Activated CD4-positive, alpha-beta memory T cell treated with anti-CD3 and anti-CD28 coated beads for 36 hours (primary cell): ENCODE data around the gene CRISP1. TPM values are rescaled to one million over a fixed set of nuclear protein-coding genes. Genes with fewer than 3 reads are reported as not detected.
"Not testable (repeated sequence)": the region's sequence is repeated elsewhere in the genome, so short reads cannot be mapped to it uniquely, and the experiment has no call there.

ENCODE experiments used
- CTCF ChIA-PET: fragments of 350-600 bp; sonication (Branson Sonifier 250); formaldehyde crosslinking; loops from one replicate; lab custom pipeline; 2021; ENCODE audit warnings: antibody characterized with exemption, inconsistent platforms; lab: Charles Lee
- POLR2A ChIA-PET: fragments of 350-600 bp; sonication (Branson Sonifier 250); formaldehyde crosslinking; loops from one replicate; lab custom pipeline; 2021; ENCODE audit warnings: antibody characterized with exemption; lab: Charles Lee
- DNase-seq: peaks from one replicate; pipeline ENCODE4 v3.0.0-alpha.2; 2020
- H3K27ac Mint-ChIP-seq: one replicate; pipeline ENCODE4 v1.8.0; 2021; ENCODE audit warnings: mixed read lengths
- H3K27me3 Mint-ChIP-seq: one replicate; pipeline ENCODE4 v1.8.0; 2021; ENCODE audit warnings: mixed read lengths
- H3K36me3 Mint-ChIP-seq: one replicate; pipeline ENCODE4 v1.8.0; 2021; ENCODE audit warnings: mixed read lengths
- H3K4me1 Mint-ChIP-seq: one replicate; pipeline ENCODE4 v1.8.0; 2021; ENCODE audit warnings: low read depth, mixed read lengths
- H3K4me3 Mint-ChIP-seq: one replicate; pipeline ENCODE4 v1.8.0; 2021; ENCODE audit warnings: mild to moderate bottlenecking, mixed read lengths
- H3K9me3 Mint-ChIP-seq: one replicate; pipeline ENCODE4 v1.8.0; 2021; ENCODE audit warnings: mixed read lengths
- intact Hi-C: fragments of 100-400 bp; cut with micrococcal nuclease; formaldehyde crosslinking; loops from one replicate; pipeline ENCODE4 v1.15.1; 2023
- total RNA-seq, 2 experiments: library from RNA; stranded (reverse); gene quantifications; one replicate each; pipeline ENCODE4 v1.2.3, GENCODE V29; 2021

The CRISP1 gene
- total RNA-seq, 2 experiments from 2014 or later = not detected

DNA sequence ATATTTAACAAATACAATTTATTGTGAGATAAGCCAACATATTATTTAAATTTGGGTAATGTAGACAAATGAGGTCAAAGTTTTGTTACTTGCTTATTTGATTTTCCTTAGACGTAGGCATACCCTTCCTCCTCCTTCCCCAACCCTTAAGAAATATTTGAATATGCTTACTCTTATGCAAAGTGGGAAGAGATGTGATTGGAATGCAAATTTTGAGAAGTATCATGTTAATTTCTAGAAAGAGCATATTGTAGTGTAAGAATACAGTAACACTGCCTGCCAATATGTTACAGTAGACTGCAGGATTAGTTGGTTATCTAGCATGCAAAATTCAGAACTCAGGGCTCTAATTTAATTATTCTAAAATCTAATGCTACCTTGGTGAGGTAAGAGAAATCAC, 32.9 kb downstream of the CRISP1 start:
- no peaks in the 10 kb centered on the region for H3K27me3 Mint-ChIP-seq
- ChIA-PET POLR2A (no interaction called here), CTCF (no interaction called here)
- H3K4me3 Mint-ChIP-seq = no peak overlapping the region
- H3K4me1 Mint-ChIP-seq = no peaks in the 10 kb centered on the region
- intact Hi-C loops = no loop called here
- H3K36me3 Mint-ChIP-seq = no peaks in the 10 kb centered on the region
- no peak overlapping the region for H3K27ac Mint-ChIP-seq
- DNase-seq = no peak
- H3K9me3 Mint-ChIP-seq = no peaks in the 10 kb centered on the region

DNA sequence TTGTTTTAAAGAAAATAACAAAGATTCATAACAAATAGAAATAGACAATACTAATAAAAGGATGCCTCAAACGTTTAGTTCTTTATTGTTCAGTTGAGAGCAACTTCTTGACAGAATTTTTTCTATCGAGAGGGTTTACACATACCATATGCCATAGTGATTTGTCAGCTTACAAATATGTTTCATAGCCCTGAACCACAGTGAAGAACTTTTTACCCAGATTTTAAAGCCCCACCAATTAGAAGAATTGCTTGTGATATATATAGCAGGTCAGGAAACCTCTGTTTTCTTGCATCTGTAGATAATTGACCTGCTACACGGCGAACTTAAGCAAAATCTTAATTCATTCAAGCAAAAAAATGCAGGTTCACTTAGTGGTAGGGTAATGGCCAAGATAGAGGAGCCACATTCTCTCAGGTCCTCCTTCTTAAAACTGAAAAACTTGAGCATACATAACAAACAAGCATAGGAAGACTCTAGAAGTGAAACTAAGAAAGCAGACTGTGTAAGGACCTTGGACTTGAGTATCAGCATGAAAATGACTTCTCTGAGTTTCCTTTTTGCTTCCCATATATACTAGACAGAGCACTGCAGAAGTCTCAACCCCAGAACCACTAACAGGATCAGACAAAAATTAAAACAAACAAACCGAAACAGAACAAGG, 39.5 kb downstream of the CRISP1 start:
- intact Hi-C loops = no loop called here
- H3K4me3 Mint-ChIP-seq = no peak overlapping the region

DNA sequence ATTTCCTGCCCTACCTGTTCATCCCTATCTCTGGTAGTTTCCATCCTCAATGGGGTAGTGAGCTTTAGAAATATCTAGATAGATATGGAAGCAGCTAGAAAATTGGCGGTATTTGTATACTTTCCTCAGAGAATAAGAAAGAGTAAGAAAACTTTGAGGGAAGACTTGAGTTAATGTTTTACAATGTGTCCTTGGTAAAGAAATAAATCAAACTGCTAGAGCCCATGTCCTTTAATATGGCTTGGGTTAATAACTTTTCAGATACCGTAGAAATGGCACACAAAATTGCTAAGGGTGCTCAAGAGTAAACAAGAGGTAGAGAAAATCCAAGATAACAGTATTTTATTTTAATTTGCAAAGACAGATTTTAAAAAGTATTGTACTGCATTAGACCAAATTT, 51.2 kb downstream of the CRISP1 start:
- POLR2A ChIA-PET = no interaction called here
- H3K27me3 Mint-ChIP-seq = no peaks in the 10 kb centered on the region
- H3K27ac Mint-ChIP-seq = no peak overlapping the region
- no peak for DNase-seq
- H3K4me1 Mint-ChIP-seq = no peaks in the 10 kb centered on the region
- H3K36me3 Mint-ChIP-seq = no peaks in the 10 kb centered on the region
- H3K4me3 Mint-ChIP-seq = no peak overlapping the region
- H3K9me3 Mint-ChIP-seq = no peaks in the 10 kb centered on the region
- CTCF ChIA-PET = no interaction called here
- intact Hi-C loops = no loop called here

More for the DNA sequence above, 39.5 kb downstream of the CRISP1 start:
- CTCF ChIA-PET = no interaction called here
- no peaks in the 10 kb centered on the region for H3K36me3 Mint-ChIP-seq
- H3K4me1 Mint-ChIP-seq = no peaks in the 10 kb centered on the region
- no peak overlapping the region for H3K27ac Mint-ChIP-seq
- DNase-seq = no peak
- no peaks in the 10 kb centered on the region for H3K9me3 Mint-ChIP-seq
- POLR2A ChIA-PET = no interaction called here
- H3K27me3 Mint-ChIP-seq = no peaks in the 10 kb centered on the region

DNA sequence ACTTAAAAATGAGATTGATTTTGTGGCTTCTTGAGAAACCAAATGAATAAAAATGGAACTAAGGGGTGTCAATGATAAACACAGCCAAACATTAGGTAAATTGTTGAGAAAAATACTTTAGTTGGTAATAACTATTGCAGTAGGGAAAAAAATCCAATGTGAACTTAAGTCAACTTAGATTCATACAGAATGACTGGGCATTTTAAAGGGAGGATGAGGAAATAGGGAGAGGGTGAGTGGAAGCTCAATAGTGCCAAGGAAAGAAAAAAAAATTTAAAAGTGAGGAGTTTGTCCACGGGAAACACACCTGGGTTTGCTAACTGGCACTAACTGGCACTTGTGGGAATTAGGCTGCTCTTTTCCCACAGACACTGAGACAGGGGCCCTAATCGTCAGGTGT, 53.1 kb downstream of the CRISP1 start:
- Mint-ChIP-seq H3K36me3 (no peaks in the 10 kb centered on the region), H3K4me3 (no peak overlapping the region), H3K4me1 (no peaks in the 10 kb centered on the region), H3K9me3 (peaks cover 3% of the 10 kb centered on the region), H3K27ac (no peak overlapping the region), H3K27me3 (no peaks in the 10 kb centered on the region)
- intact Hi-C loops = no loop called here
- ChIA-PET POLR2A (no interaction called here), CTCF (no interaction called here)
- DNase-seq = no peak

DNA sequence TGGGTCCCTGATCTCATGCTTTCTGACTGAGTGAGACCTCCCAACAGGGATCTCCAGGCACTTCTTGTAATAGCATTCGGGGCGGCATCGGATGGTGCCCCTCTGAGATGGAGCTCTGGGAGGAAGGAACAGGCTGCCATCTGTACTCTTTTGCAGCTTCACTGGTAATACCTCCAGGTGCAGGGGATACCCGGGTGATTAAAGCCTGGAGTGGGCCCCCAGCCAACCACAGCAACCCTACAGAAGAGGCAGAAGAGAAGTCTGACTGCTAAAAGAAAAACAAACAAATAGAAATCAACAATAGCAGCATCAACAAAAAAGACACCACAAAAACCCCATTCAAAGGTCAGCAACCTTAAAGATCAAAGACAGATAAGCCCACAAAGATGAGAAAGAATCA, 60.2 kb downstream of the CRISP1 start:
- Mint-ChIP-seq H3K4me3 (no peak overlapping the region), H3K27ac (no peak overlapping the region), H3K9me3 (peaks cover 8% of the 10 kb centered on the region), H3K4me1 (no peaks in the 10 kb centered on the region), H3K36me3 (no peaks in the 10 kb centered on the region), H3K27me3 (no peaks in the 10 kb centered on the region)
- ChIA-PET POLR2A (no interaction called here), CTCF (no interaction called here)
- DNase-seq = no peak
- intact Hi-C loops = no loop called here

DNA sequence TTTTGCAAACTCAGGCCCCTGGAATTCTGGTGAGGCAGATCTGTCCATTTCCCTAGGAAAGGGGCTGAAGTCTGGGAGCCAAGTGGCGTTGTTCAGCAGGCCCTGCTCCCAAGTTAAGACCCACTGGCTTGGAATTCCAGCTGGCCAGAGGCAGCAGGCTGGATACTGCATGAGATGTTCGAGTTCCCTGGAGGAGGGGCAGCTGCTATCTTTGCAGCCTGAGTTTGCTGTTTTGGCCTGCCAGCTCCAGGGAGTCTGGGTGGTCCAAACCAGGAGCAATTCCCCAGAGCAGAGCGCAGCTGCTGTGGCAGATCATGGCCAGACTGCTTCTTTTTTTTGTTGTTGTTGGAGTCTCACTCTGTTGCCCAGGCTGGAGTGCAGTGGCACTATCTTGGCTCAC, 61.1 kb downstream of the CRISP1 start:
- Mint-ChIP-seq H3K4me3 (no peak overlapping the region), H3K27ac (no peak overlapping the region), H3K36me3 (no peaks in the 10 kb centered on the region), H3K27me3 (no peaks in the 10 kb centered on the region), H3K4me1 (no peaks in the 10 kb centered on the region), H3K9me3 (peaks cover 8% of the 10 kb centered on the region)
- intact Hi-C loops = no loop called here
- DNase-seq = no peak
- ChIA-PET CTCF (no interaction called here), POLR2A (no interaction called here)

DNA sequence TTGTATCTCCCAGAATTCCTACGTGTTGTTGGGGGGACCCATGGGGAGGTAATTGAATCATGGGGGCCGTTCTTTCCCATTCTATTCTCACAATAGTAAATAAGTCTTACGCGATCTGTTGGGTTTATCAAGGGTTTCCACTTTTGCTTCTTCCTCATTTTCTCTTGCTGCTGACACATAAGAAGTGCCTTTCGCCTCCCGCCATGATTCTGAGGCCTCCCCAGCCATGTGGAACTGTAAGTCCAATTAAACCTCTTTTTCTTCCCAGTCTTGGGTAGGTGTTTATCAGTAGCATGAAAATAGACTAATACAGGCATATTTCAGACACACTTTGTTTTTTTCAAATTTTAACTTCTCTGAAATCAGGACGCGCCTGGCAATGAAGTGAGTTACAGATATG, 64.8 kb downstream of the CRISP1 start:
- DNase-seq = no peak
- Mint-ChIP-seq H3K9me3 (no peaks in the 10 kb centered on the region), H3K27me3 (no peaks in the 10 kb centered on the region), H3K27ac (no peak overlapping the region), H3K4me3 (no peak overlapping the region), H3K4me1 (no peaks in the 10 kb centered on the region), H3K36me3 (no peaks in the 10 kb centered on the region)
- CTCF ChIA-PET = no interaction called here
- POLR2A ChIA-PET = no interaction called here
- intact Hi-C loops = no loop called here

DNA sequence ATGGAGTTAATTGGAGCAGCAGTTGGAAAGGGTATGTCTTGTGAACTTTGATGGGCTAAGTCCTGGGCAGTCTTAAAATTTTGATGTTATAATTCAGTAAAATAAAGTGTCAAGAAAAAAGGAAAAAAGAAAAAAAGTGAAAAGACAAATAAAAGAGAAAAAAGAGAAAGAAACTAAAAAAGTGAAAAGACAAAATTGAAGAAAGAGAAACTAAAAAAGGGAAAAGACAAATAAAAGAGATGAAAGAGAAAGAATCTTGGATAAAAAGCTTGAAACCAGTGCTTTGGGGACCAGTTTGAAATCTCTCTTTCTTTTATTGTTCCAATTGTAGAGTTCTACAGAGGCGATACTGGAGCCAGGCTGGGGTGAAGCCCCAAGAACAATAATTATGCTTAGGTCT, 67.2 kb downstream of the CRISP1 start:
- H3K9me3 Mint-ChIP-seq = no peaks in the 10 kb centered on the region
- no peak overlapping the region for H3K27ac Mint-ChIP-seq
- H3K4me3 Mint-ChIP-seq = no peak overlapping the region
- POLR2A ChIA-PET = no interaction called here
- no peaks in the 10 kb centered on the region for H3K4me1 Mint-ChIP-seq
- intact Hi-C loops = no loop called here
- DNase-seq = no peak
- H3K36me3 Mint-ChIP-seq = no peaks in the 10 kb centered on the region
- CTCF ChIA-PET = no interaction called here
- no peaks in the 10 kb centered on the region for H3K27me3 Mint-ChIP-seq

DNA sequence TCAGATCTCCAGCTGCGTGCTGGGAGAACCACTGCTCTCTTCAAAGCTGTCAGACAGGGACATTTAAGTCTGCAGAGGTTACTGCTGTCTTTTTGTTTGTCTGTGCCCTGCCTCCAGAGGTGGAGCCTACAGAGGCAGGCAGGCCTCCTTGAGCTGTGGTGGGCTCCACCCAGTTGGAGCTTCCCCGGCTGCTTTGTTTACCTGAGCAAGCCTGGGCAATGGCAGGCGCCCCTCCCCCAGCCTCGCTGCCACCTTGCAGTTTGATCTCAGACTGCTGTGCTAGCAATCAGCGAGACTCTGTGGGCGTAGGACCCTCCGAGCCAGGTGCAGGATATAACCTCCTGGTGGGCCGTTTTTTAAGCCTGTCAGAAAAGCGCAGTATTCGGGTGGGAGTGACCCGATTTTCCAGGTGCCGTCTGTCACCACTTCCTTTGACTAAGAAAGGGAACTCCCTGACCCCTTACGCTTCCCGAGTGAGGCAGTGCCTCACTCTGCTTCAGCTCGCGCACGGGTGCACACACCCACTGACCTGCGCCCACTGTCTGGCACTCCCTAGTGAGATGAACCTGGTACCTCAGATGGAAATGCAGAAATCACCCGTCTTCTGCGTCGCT, 69.4 kb downstream of the CRISP1 start:
- H3K27ac Mint-ChIP-seq, POLR2A ChIA-PET, H3K9me3 Mint-ChIP-seq, H3K27me3 Mint-ChIP-seq, CTCF ChIA-PET, H3K4me1 Mint-ChIP-seq, H3K4me3 Mint-ChIP-seq, DNase-seq, H3K36me3 Mint-ChIP-seq, intact Hi-C loops: not testable (repeated sequence)

DNA sequence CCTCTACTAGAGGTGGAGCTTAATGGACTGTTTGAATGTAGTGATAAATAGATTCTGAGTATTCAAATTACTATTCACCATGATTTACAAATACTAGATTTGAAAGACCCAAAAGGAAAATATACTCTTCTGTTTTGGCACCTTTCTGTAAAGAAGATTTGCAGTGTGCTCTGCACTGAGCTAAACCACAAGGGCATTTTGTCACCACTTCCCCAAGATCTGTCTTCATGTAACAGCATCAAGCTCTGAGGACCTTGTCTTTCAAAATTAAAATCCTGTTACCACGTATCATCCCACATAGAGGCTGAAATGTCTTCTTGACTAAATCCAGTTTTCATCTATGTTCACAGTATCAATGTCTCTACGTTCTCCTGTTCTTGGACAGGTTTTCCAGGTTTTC, 76.0 kb downstream of the CRISP1 start:
- Mint-ChIP-seq H3K27ac (no peak overlapping the region), H3K9me3 (no peaks in the 10 kb centered on the region), H3K36me3 (no peaks in the 10 kb centered on the region), H3K4me1 (no peaks in the 10 kb centered on the region), H3K27me3 (no peaks in the 10 kb centered on the region), H3K4me3 (no peak overlapping the region)
- no peak for DNase-seq
- POLR2A ChIA-PET = no interaction called here
- CTCF ChIA-PET = no interaction called here
- intact Hi-C loops = no loop called here

DNA sequence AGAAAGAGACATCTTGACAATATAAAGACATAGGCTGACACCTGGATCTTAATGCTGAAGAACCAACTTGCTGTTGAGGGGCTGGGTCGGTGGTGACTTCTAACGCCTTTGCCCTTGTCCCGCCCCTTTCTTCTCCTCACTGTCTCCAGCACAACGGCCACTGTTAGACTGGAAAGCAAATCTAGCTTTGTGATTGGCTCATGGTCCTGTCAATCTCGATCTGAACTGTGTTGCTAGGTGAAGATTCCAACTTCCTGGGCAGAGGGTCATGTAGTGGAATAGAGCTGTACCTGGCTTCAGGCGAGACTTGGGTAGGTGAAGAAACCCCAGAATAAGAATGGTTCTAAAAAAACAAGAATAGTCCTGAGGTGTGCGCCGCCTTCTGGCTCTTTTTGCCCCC, 79.2 kb downstream of the CRISP1 start, which contains the start of gene PGK2:
Gene PGK2 (minus strand): TSS at position 110 of the 400 bp plus-strand sequence. CDS start 98 bp downstream, at position 12.
- POLR2A ChIA-PET = no interaction called here

DNA sequence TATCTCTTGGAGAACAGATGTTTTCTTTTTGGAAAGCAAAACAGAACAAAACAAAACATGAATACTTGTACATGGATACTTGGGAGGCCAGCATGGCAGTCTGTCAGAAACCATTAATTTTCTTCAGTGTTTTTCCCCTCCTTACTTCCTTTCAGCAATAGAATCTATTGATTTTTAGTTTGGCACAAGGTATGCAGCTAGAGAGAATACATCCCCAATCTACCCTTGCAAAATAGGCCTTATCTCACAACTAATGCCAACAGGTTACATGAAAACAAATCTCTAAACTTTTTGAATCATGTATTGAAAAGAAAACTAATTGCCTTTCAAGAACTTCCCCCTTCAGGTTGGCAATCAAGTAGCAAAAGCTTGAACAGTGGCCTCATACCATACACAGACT, 82.1 kb downstream of the CRISP1 start:
- Mint-ChIP-seq H3K4me1 (no peaks in the 10 kb centered on the region), H3K36me3 (no peaks in the 10 kb centered on the region), H3K27ac (no peak overlapping the region), H3K4me3 (no peak overlapping the region), H3K9me3 (no peaks in the 10 kb centered on the region), H3K27me3 (no peaks in the 10 kb centered on the region)
- DNase-seq = no peak
- ChIA-PET POLR2A (no interaction called here), CTCF (no interaction called here)
- intact Hi-C loops = no loop called here

More for the DNA sequence above, 79.2 kb downstream of the CRISP1 start, which contains the start of gene PGK2:
- intact Hi-C loops = no loop called here
- Mint-ChIP-seq H3K9me3 (no peaks in the 10 kb centered on the region), H3K4me3 (no peak within 1 kb of the TSS), H3K36me3 (no peaks in the 10 kb centered on the region), H3K27me3 (no peaks in the 10 kb centered on the region), H3K4me1 (no peaks in the 10 kb centered on the region), H3K27ac (no peak within 1 kb of the TSS)
- DNase-seq = no peak
- CTCF ChIA-PET = no interaction called here
